Pulmonary artery endothelial cell (primary cell): Measurements from ENCODE around the gene OR1F1. TPM values are rescaled to one million over a fixed set of nuclear protein-coding genes. Genes with fewer than 3 reads are reported as not detected.

Source experiments
- DNase-seq: peaks from one replicate; pipeline ENCODE4 v3.0.0-alpha.2; 2011; ENCODE audit warnings: low read depth, low spot score
- total RNA-seq: library from RNA; depleted of rRNA; stranded (reverse); fragments of >200 nt; gene quantifications from 2 replicates; pipeline ENCODE4 v1.2.3, GENCODE V29; 2014

The OR1F1 gene
- total RNA-seq, 1 donor from 2014 or later = 0.13 TPM

GRCh38 chr16:3246876-3247275 is 58.9 kb downstream of the OR1F1 start:
- no peak for DNase-seq

DNA sequence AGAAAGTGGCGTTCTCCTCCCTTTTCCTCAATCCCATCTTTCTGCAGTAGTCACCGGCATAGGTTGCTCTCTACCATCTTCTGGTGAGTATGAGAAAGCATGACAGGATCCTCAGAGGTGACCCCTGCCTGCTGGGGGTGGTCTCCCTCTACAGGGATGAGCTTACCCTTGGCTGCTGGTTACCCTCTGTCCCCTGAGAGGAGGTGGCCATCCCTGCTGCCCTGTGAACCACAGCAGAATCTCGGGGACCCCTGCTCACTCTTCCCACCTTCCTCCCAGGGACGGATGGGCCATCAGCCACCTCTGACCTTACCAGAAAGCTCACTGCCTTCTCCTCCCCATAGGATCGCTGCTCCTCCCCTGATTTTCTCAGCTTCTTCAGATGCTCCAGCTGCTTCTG is 60.6 kb downstream of the OR1F1 start:
- no peak for DNase-seq

- no peak for DNase-seq
These were observed 61.0 kb downstream of the OR1F1 start for GRCh38 chr16:3249020-3249419.

GRCh38 chr16:3249451-3249850 is 61.4 kb downstream of the OR1F1 start:
- DNase-seq = no peak

- no peak for DNase-seq
These were observed 65.0 kb downstream of the OR1F1 start for GRCh38 chr16:3252967-3253366.

DNA sequence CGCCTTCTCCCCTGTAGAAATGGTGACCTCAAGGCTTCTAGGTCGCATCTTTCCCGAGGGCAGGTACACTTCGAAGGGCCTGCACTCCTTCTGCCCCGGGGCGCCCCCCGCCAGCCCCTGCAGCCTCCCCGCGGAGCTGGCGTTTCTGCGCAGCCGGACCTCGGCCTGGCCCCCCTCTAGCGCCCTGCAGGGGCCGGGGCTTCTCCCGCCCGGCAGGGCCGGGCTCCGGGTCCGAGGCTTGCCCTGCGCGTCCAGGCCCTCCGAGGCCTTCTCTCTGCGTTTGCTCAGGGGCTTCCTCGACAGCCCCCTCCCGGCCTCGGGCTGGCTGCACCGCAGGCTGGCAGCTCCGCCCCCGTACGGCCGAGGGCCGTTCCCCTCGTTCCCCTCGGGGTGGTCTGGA is 66.3 kb downstream of the OR1F1 start:
- no peak for DNase-seq

Other genes with a start within 250 kb of the OR1F1 start
- not detected in 2 replicates for gene KREMEN2, start 223.9 kb upstream of the OR1F1 start, total RNA-seq
- 15.9 and 16.2 TPM in 2 replicates for gene PAQR4, start 218.9 kb upstream of the OR1F1 start, total RNA-seq
- 4.6 and 8.2 TPM in 2 replicates for gene PKMYT1, start 207.8 kb upstream of the OR1F1 start, total RNA-seq
- not detected in 2 replicates for gene CLDN9, start 175.3 kb upstream of the OR1F1 start, total RNA-seq
- gene CLDN6, start 170.0 kb upstream of the OR1F1 start, total RNA-seq = not detected in 2 replicates
- 158 and 171 TPM in 2 replicates for gene TNFRSF12A, start 167.8 kb upstream of the OR1F1 start, total RNA-seq
- 10.0 and 11.5 TPM in 2 replicates for gene HCFC1R1, start 164.3 kb upstream of the OR1F1 start, total RNA-seq
- gene THOC6, start 164.2 kb upstream of the OR1F1 start, total RNA-seq = 24.0 and 32.3 TPM in 2 replicates
- not detected in 2 replicates for gene BICDL2, start 151.3 kb upstream of the OR1F1 start, total RNA-seq
- gene MMP25, start 141.6 kb upstream of the OR1F1 start, total RNA-seq = 0.04 and 0.13 TPM in 2 replicates
- gene IL32, start 122.6 kb upstream of the OR1F1 start, total RNA-seq = 33.7 and 60.3 TPM in 2 replicates
- not detected in 2 replicates for gene ZSCAN10, start 88.9 kb upstream of the OR1F1 start, total RNA-seq
- 21.3 and 22.5 TPM in 2 replicates for gene ZNF205, start 75.6 kb upstream of the OR1F1 start, total RNA-seq
- gene ZNF213, start 53.2 kb upstream of the OR1F1 start, total RNA-seq = 4.8 and 5.0 TPM in 2 replicates
- 10.6 and 12.9 TPM in 2 replicates for gene ZNF200, start 47.0 kb downstream of the OR1F1 start, total RNA-seq
- not detected in 2 replicates for gene MEFV, start 68.4 kb downstream of the OR1F1 start, total RNA-seq
- 39.6 and 52.1 TPM in 2 replicates for gene ZNF263, start 95.3 kb downstream of the OR1F1 start, total RNA-seq
- gene TIGD7, start 117.2 kb downstream of the OR1F1 start, total RNA-seq = 3.4 and 4.7 TPM in 2 replicates
- 17.6 and 20.3 TPM in 2 replicates for gene ZNF75A, start 117.3 kb downstream of the OR1F1 start, total RNA-seq
- 0.07 TPM in 1 of 2 replicates, not detected in the other for gene OR2C1, start 167.7 kb downstream of the OR1F1 start, total RNA-seq
- 8.9 and 11.9 TPM in 2 replicates for gene ZSCAN32, start 212.8 kb downstream of the OR1F1 start, total RNA-seq
- 6.2 and 7.9 TPM in 2 replicates for gene ZNF174, start 213.0 kb downstream of the OR1F1 start, total RNA-seq